Raji (cell line): ENCODE data around the gene SHC2.

ENCODE experiments used
- POLR2A ChIP-seq: IDR thresholded peaks from 2 replicates; pipeline ENCODE4 v1.6.1; 2011; ENCODE audit warnings: low read depth, low read length, control low read depth; ENCODE audit not compliant: insufficient read depth

The SHC2 gene

GRCh38 chr19:482186-483041, 21.6 kb upstream of the SHC2 start:
- no peak for TF ChIP-seq POLR2A

- no peak for TF ChIP-seq POLR2A
Observed at GRCh38 chr19:480016-480855, 19.4 kb upstream of the SHC2 start.

- TF ChIP-seq POLR2A = no peak
Observed at GRCh38 chr19:478976-479375, 18.1 kb upstream of the SHC2 start.

- no peak for TF ChIP-seq POLR2A
Observed at GRCh38 chr19:478236-478903, 17.5 kb upstream of the SHC2 start.

GRCh38 chr19:475360-475759, 14.5 kb upstream of the SHC2 start:
- no peak for TF ChIP-seq POLR2A

GRCh38 chr19:474126-475078, 13.6 kb upstream of the SHC2 start:
- no peak for TF ChIP-seq POLR2A

GRCh38 chr19:472005-472858, 11.4 kb upstream of the SHC2 start:
- TF ChIP-seq POLR2A = no peak

- TF ChIP-seq POLR2A = no peak
Observed at GRCh38 chr19:470701-471100, 9.9 kb upstream of the SHC2 start.

- TF ChIP-seq POLR2A = no peak
Observed at GRCh38 chr19:469833-470232, 9.0 kb upstream of the SHC2 start.

GRCh38 chr19:468587-469256, 7.9 kb upstream of the SHC2 start:
- no peak for TF ChIP-seq POLR2A

GRCh38 chr19:467554-467953, 6.7 kb upstream of the SHC2 start:
- TF ChIP-seq POLR2A = no peak

- no peak for TF ChIP-seq POLR2A
Observed at GRCh38 chr19:465056-465816, 4.4 kb upstream of the SHC2 start.

- TF ChIP-seq POLR2A = no peak
Observed at GRCh38 chr19:464208-464545, 3.3 kb upstream of the SHC2 start.
